Left lung (tissue), 10 donors: Measurements from ENCODE around the gene UFSP2. TPM values are rescaled to one million over a fixed set of nuclear protein-coding genes. Genes with fewer than 3 reads are reported as not detected.

ENCODE experiments used
- ATAC-seq: fragments of 200-7000 bp; cut with Tn5 transposase; one replicate; pipeline ENCODE4 v1.9.1; 2020; ENCODE audit warnings: moderate library complexity
- DNase-seq, 4 donors: peaks; one replicate each; pipeline ENCODE4 v3.0.0-alpha.2; 2013 to 2020
- H3K27ac ChIP-seq, 2 donors: fragments of 200-600 bp; sonication (generic) in 1 of 2; one replicate each; pipeline versions ENCODE4 v1.5.0 to v1.8.0; 2020 to 2021
- H3K27me3 ChIP-seq, 2 donors: fragments of 200-600 bp; sonication (generic) in 1 of 2; one replicate each; pipeline versions ENCODE4 v1.5.0 to v1.8.0; 2020 to 2021
- H3K36me3 ChIP-seq, 2 donors: fragments of 200-600 bp; sonication (generic) in 1 of 2; one replicate each; pipeline versions ENCODE4 v1.5.0 to v1.8.0; 2020 to 2021
- H3K4me1 ChIP-seq, 2 donors: fragments of 200-600 bp; one replicate each; pipeline ENCODE4 v1.8.0; 2021
- H3K4me3 ChIP-seq, 2 donors: fragments of 200-600 bp; sonication (generic) in 1 of 2; one replicate each; pipeline versions ENCODE4 v1.5.0 to v1.8.0; 2020 to 2021; ENCODE audit warnings: mild to moderate bottlenecking in 1 of 2
- H3K9me3 ChIP-seq, 2 donors: fragments of 200-600 bp; sonication (generic) in 1 of 2; one replicate each; pipeline versions ENCODE4 v1.5.0 to v1.8.0; 2020 to 2021
- CTCF ChIP-seq, 2 donors: fragments of 200-600 bp; sonication (generic) in 1 of 2; IDR thresholded peaks; one replicate each; pipeline versions ENCODE4 v1.5.0 to v1.8.0; 2021; ENCODE audit warnings: antibody characterized with exemption in 2 of 2
- intact Hi-C, 2 donors: fragments of 100-400 bp; cut with DNase I; formaldehyde crosslinking; loops; one replicate each; pipeline versions ENCODE4 v1.11.2 to v1.14.2; 2022
- polyA plus RNA-seq, 6 donors: library from polyadenylated mRNA; unstranded; fragments of 120-200 nt; gene quantifications; one replicate each; pipeline ENCODE4 v1.2.1, GENCODE V29; 2013; ENCODE audit not compliant: insufficient read length in 6 of 6
- total RNA-seq, 2 donors: library from RNA; stranded (reverse); fragmentation: NEBNext Ultra II Directional; extraction: Animal tissue kit (Norgen Biotek cat#: 25700); gene quantifications; one replicate each; pipeline ENCODE4 v1.2.1, GENCODE V29; 2021
- donor health status: DM: no; HTN: yes; CAD: no.
- donor health status: DM: no; HTN: no; CAD: no.

Gene UFSP2
- total and polyA plus RNA-seq, 8 donors, result 20.1 to 86.5 (median 77.3) TPM

GRCh38 chr4:185357211-185357610, 68.6 kb downstream of the UFSP2 start:
- TF ChIP-seq CTCF (IDR thresholded peaks at IDR 0.05), result no peak
- no peak for DNase-seq
- Histone ChIP-seq H3K4me3 (no peak overlapping the region), H3K4me1 (no peaks in the 10 kb centered on the region), H3K9me3 (no peaks in the 10 kb centered on the region), H3K36me3 (peaks cover 0 to 31% of the 10 kb centered on the region in 2 donors), H3K27ac (no peak overlapping the region), H3K27me3 (no peaks in the 10 kb centered on the region)
- no peak for ATAC-seq
- intact Hi-C loops, result no loop called here

- no peaks in the 10 kb centered on the region for H3K9me3 ChIP-seq
- no peak overlapping the region for H3K27ac ChIP-seq
- peaks cover 0 to 61% of the 10 kb centered on the region in 2 donors for H3K36me3 ChIP-seq
- peak; percentile 8 for ATAC-seq
- no peaks in the 10 kb centered on the region for H3K4me1 ChIP-seq
- DNase-seq, result no peak
- H3K27me3 ChIP-seq, result no peaks in the 10 kb centered on the region
- no peak for TF ChIP-seq CTCF (IDR thresholded peaks at IDR 0.05)
- no peak overlapping the region for H3K4me3 ChIP-seq
- intact Hi-C loops, result no loop called here
Measured at GRCh38 chr4:185352741-185353140, 73.0 kb downstream of the UFSP2 start.

DNA sequence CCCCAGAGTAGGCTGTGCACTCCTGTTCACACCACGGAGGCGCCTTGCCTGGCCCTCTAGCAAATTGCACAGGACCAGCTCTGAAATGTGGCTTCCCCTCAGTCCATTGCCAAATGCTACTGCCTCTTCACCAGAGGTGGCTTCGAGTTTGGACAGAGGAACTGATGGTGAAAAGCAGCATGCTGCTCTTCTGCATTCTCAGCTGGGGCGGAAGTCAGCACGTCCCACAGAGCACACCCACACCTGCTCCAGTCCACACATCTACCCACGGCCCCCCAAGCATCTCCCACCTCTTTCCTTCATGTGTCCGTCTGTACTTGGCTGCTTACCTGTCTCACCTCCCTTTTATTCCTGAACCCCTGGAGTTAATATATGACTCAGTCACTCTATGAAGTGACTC, 73.6 kb downstream of the UFSP2 start:
- intact Hi-C loops, result no loop called here
- Histone ChIP-seq H3K36me3 (peaks cover 0 to 59% of the 10 kb centered on the region in 2 donors), H3K27ac (no peak overlapping the region), H3K27me3 (no peaks in the 10 kb centered on the region), H3K9me3 (no peaks in the 10 kb centered on the region), H3K4me3 (no peak overlapping the region), H3K4me1 (no peaks in the 10 kb centered on the region)
- no peak for DNase-seq
- no peak for ATAC-seq
- no peak for TF ChIP-seq CTCF (IDR thresholded peaks at IDR 0.05)

DNA sequence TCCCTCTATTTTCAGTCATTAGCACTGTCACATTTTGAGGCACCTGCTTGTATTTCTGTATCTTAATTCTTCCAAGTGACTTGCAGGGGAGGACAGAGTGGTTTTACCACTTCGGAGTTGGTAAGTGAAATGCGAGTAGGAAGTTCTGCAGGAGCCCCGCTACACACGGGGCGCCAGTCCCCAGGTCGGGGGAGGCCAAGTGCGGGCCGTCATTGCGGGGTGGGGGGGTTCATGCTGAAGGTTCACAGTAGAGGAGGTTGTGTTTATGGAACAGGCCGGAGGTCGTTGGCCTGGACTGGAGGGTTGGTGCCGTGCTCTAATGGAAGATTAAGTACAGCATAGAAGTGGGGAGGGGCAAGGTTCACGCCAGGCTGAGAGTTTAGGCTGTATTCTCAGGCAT, 74.1 kb downstream of the UFSP2 start:
- no peak overlapping the region for H3K4me3 ChIP-seq
- H3K9me3 ChIP-seq, result no peaks in the 10 kb centered on the region
- no peaks in the 10 kb centered on the region for H3K4me1 ChIP-seq
- H3K27me3 ChIP-seq, result no peaks in the 10 kb centered on the region
- intact Hi-C loops, result no loop called here
- ATAC-seq, result no peak
- H3K36me3 ChIP-seq, result peaks cover 0 to 64% of the 10 kb centered on the region in 2 donors
- H3K27ac ChIP-seq, result no peak overlapping the region
- DNase-seq, result no peak
- no peak for TF ChIP-seq CTCF (IDR thresholded peaks at IDR 0.05)

Other genes with a start within 250 kb of the UFSP2 start
- gene CFAP97, start 222.0 kb downstream of the UFSP2 start, total RNA-seq, result 10 to 100 TPM; 25.7 to 39.0 TPM
- gene CFAP97, start 222.0 kb downstream of the UFSP2 start, polyA plus RNA-seq, result 10 to 100 TPM; 36.0 to 46.0 (median 42.4) TPM
- gene SNX25, start 216.4 kb downstream of the UFSP2 start, total RNA-seq, result 100 to 1,000 TPM in 1 of 2 donors, 10 to 100 TPM in 1; 65.8 to 122 TPM
- gene SNX25, start 216.4 kb downstream of the UFSP2 start, polyA plus RNA-seq, result 10 to 100 TPM; 15.5 to 20.0 (median 18.1) TPM
- under 1 TPM; 0.47 to 0.79 TPM for gene LRP2BP, start 30.0 kb downstream of the UFSP2 start, total RNA-seq
- 1 to 10 TPM; 3.7 to 6.4 (median 6.2) TPM for gene LRP2BP, start 30.0 kb downstream of the UFSP2 start, polyA plus RNA-seq
- 1 to 10 TPM; 5.2 to 8.2 TPM for gene ANKRD37, start 29.1 kb downstream of the UFSP2 start, total RNA-seq
- 10 to 100 TPM; 11.3 to 25.3 (median 16.3) TPM for gene ANKRD37, start 29.1 kb downstream of the UFSP2 start, polyA plus RNA-seq
- gene CCDC110, start 45.8 kb upstream of the UFSP2 start, total RNA-seq, result 1 to 10 TPM; 1.3 to 2.1 TPM
- gene CCDC110, start 45.8 kb upstream of the UFSP2 start, polyA plus RNA-seq, result 1 to 10 TPM; 2.3 to 3.5 (median 3.0) TPM
- 10 to 100 TPM; 33.6 to 43.1 TPM for gene PDLIM3, start 109.5 kb upstream of the UFSP2 start, total RNA-seq
- 10 to 100 TPM; 12.9 to 17.8 (median 14.2) TPM for gene PDLIM3, start 109.5 kb upstream of the UFSP2 start, polyA plus RNA-seq